DMS153 (cell line): ENCODE measurements around the gene MEIOSIN.
A peak's percentile ranks its signal among the peaks of the same experiment; 100 is the strongest.
"Not testable (repeated sequence)": the region's sequence is repeated elsewhere in the genome, so short reads cannot be mapped to it uniquely, and the experiment has no call there.

ENCODE experiments used
- DNase-seq: peaks from one replicate; lab custom pipeline; 2025; lab: John Stamatoyannopoulos, UW

The MEIOSIN gene, protein sequence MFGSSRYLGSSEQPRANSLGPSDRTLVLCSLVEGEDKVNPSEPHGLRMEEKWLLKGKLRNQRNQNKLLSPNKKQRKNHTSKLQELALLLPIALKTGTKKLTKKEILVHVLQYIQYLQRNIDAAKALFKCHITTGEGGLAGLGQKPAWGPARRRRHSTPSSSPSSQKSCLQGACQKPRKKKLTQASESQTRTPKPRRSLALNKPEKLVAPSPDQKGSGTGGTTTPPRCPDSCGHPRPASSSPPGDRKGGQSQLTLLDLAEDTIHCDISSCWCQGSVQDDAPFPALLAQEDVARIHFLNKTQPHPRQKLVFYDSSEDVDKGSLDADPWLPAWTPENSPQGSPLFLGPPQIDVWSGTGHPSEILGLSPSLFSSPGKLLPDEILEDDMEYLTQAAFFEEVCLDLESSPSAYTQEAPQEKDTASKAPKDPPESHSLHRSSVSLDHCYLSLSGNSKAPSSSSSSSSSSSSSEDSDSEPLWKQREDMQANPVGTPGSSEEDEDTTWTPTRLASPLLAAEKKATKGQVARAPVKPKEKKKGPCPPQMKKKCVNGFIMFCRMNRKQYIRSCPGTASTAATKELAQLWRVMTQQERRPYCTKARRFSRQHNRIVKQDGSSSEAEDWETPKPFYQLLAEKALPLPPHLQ

GRCh38 chr19:45733160-45733810 is at the start of gene MEIOSIN:
TSS of gene MEIOSIN (plus strand) at chr19:45733439. CDS start at chr19:45735377, 1,938 bp downstream.
- no peak for DNase-seq

DNA sequence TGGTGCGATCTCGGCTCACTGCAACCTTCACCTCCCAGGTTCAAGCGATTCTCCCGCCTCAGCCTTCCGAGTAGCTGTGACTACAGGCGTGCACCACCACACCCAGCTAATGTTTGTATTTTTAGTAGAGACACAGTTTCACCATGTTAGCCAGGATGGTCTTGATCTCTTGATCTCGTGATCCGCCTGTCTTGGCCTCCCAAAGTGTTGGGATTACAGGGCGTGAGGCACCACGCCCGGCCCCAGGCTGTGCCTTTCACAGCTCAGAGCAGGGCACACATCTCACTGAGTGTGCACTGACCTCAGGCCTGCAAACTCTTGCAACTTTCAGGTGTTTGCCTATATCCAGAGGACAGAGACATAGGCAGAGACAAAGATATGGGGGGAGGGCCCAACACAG is 48.2 kb upstream of the MEIOSIN start:
- DNase-seq, result not testable (repeated sequence)

- no peak for DNase-seq
Observed at GRCh38 chr19:45687599-45687998, 45.6 kb upstream of the MEIOSIN start.

DNA sequence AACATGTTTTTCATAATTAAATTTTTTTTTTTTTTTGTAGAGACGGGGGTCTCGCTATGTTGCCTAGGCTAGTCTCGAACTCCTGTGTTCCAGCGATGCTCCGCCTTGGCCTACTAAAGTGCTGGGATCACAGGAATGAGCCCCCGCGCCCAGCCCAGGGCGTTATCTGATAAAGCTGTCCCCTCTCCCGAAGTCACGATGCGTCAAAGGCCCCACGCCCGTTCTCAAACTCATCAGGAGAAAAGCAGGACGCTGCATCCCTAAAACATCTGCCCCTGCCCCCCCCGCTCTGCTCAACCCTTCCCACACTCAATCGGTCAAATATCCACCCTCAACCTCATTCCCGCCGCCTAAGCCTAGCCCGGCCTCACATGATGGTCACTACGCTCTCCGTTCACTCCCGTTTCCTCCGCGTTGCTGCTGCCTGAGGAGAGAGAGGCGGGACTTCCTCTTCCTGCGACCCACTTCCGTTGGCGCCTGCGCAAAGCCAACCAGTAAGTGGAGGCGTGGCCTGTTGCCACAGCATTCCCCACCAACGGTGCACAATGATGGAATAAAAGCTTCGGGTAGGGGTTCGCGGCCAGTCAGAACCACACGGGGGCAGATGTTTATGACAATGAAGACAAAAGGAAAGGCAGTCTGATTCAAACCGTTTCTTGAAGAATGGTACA is 41.6 kb upstream of the MEIOSIN start, which contains the start of gene SNRPD2:
TSS of gene SNRPD2 (minus strand) at position 438 of the 671 bp plus-strand sequence. CDS start at position 373, 65 bp downstream.
- peak; percentile 87 for DNase-seq

GRCh38 chr19:45692187-45693105 is 40.8 kb upstream of the MEIOSIN start, which contains the start of gene QPCTL:
TSS of gene QPCTL (plus strand) at chr19:45692666. CDS start at chr19:45692704, 38 bp downstream.
- DNase-seq, result peak; percentile 100

GRCh38 chr19:45693106-45693788 is 40.0 kb upstream of the MEIOSIN start:
- DNase-seq, result peak; percentile 29

- no peak for DNase-seq
Observed at GRCh38 chr19:45701676-45702075, 31.6 kb upstream of the MEIOSIN start.

DNA sequence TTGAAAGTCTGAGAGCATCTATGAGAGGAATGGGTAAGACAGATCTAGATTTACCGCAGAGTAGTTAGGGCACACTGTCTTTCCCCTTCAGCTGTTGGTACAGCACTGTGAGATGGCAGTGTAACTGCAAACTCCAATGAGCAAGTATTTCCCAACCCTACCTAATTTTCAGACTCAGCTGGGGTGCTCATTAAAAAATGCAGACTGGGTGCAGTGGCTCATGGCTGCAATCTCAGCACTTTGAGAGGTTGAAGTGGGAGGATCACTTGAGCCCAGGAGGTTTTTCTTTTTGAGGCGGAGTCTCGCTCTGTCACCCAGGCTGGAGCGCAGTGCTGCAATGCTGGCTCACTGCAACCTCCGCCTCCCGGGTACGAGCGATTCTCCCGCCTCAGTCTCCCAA is 28.1 kb upstream of the MEIOSIN start:
- DNase-seq, result no peak

- DNase-seq, result no peak
Observed at GRCh38 chr19:45705710-45706415, 27.4 kb upstream of the MEIOSIN start.

- no peak for DNase-seq
Observed at GRCh38 chr19:45710356-45711130, 22.7 kb upstream of the MEIOSIN start.

- no peak for DNase-seq
Observed at GRCh38 chr19:45711851-45712698, 21.2 kb upstream of the MEIOSIN start.

GRCh38 chr19:45712699-45713067 is 20.6 kb upstream of the MEIOSIN start:
- no peak for DNase-seq

DNA sequence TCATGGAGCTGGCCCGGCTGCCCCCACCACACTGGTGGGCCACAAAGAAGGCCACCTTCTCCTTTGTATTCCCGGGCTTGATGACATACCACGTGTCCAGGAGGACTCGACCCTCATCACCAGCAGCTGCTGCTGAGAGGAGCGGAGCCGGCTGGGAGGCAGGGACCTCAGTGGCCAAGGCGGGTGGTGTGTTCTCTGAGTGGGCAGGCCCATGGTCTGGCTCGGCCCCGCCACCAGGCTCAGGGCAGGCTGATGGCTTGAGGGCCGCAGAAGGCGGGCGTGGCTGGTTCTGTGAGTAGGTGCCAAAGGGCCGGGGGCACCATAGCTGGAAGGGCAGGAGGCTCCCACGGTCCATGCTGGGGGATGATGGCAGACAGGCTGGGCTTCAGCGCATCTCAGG is 20.1 kb upstream of the MEIOSIN start:
- DNase-seq, result no peak

DNA sequence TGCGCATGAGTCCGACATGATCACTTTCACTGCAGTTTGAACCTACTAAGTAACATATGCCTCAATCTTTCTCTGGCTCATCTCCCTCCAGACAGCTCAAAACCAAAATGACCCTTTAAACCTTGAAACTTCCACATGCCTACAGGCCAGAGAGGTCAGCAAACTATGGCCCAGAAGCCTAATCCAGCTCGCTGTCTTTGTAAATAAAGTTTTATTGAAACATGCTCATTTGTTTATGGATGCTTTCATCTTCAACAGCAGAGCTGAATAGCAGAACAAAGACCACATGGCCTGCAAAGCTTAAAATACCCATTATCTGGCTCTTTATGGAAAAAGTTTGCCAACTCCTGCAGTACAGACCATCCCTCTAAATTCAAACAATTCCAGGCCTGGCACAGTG is 18.1 kb upstream of the MEIOSIN start:
- DNase-seq, result no peak

- no peak for DNase-seq
Observed at GRCh38 chr19:45716359-45717130, 16.7 kb upstream of the MEIOSIN start.

- peak; percentile 99 for DNase-seq
Observed at GRCh38 chr19:45717131-45717982, 15.9 kb upstream of the MEIOSIN start.
